GM23338 (cell line): ENCODE results near the gene MRTFA. TPM values are rescaled to one million over a fixed set of nuclear protein-coding genes. Genes with fewer than 3 reads are reported as not detected.

Experiments used
- ATAC-seq: fragments of 200-7000 bp; cut with Tn5 transposase; 3 replicates; pipeline ENCODE4 v1.9.1; 2020
- DNase-seq: peaks from one replicate; pipeline ENCODE4 v3.0.0-alpha.2; 2015; ENCODE audit warnings: low spot score
- H2AFZ ChIP-seq: fragments of 200-600 bp; sonication (generic); 2 replicates; pipeline ENCODE4 v1.8.0; 2016; ENCODE audit warnings: antibody characterized with exemption, mild to moderate bottlenecking, moderate library complexity
- H3F3A ChIP-seq: fragments of 200-600 bp; sonication (generic); replicated peaks from 2 replicates; pipeline ENCODE4 v1.8.0; 2017; ENCODE audit warnings: antibody characterized with exemption, mixed run types, low read depth
- H3K27ac ChIP-seq: fragments of 200-600 bp; sonication (generic); 2 replicates; pipeline ENCODE4 v1.6.1; 2016; ENCODE audit warnings: low read depth
- H3K27me3 ChIP-seq: fragments of 200-600 bp; sonication (generic); 2 replicates; pipeline ENCODE4 v1.8.0; 2016; ENCODE audit warnings: mild to moderate bottlenecking, mixed run types, moderate library complexity; ENCODE audit not compliant: insufficient read depth
- H3K36me3 ChIP-seq: fragments of 200-600 bp; sonication (generic); 2 replicates; pipeline ENCODE4 v1.8.0; 2016; ENCODE audit warnings: mild to moderate bottlenecking; ENCODE audit not compliant: insufficient read depth
- H3K4me1 ChIP-seq: fragments of 200-600 bp; sonication (generic); 2 replicates; pipeline ENCODE4 v1.8.0; 2016; ENCODE audit warnings: mild to moderate bottlenecking, moderate library complexity; ENCODE audit not compliant: insufficient read depth
- H3K4me2 ChIP-seq: fragments of 200-600 bp; sonication (generic); 2 replicates; pipeline ENCODE4 v1.7.1; 2017; ENCODE audit warnings: mixed run types
- H3K4me3 ChIP-seq: fragments of 200-600 bp; sonication (generic); 2 replicates; pipeline ENCODE4 v1.6.1; 2016; ENCODE audit warnings: mixed run types
- H3K79me2 ChIP-seq: fragments of 200-600 bp; sonication (generic); replicated peaks from 2 replicates; pipeline ENCODE4 v1.8.0; 2017; ENCODE audit warnings: mild to moderate bottlenecking; ENCODE audit not compliant: insufficient read depth
- H3K9me2 ChIP-seq: fragments of 200-600 bp; sonication (generic); 2 replicates; pipeline ENCODE4 v1.8.0; 2017; ENCODE audit not compliant: insufficient read depth
- H4K20me1 ChIP-seq: fragments of 200-600 bp; sonication (generic); replicated peaks from 2 replicates; pipeline ENCODE4 v1.8.0; 2017; ENCODE audit warnings: mild to moderate bottlenecking; ENCODE audit not compliant: insufficient read depth
- H3K27ac Mint-ChIP-seq: 2 replicates; pipeline ENCODE4 v1.8.0; 2020; ENCODE audit warnings: inconsistent platforms, mild to moderate bottlenecking, moderate library complexity, mixed read lengths
- H3K27me3 Mint-ChIP-seq: 3 replicates; pipeline ENCODE4 v1.8.0; 2022; ENCODE audit warnings: low read depth, mild to moderate bottlenecking, moderate library complexity, mixed read lengths, inconsistent platforms; ENCODE audit not compliant: insufficient read depth, poor library complexity
- H3K36me3 Mint-ChIP-seq: 3 replicates; pipeline ENCODE4 v1.8.0; 2021; ENCODE audit warnings: low read depth, mild to moderate bottlenecking, inconsistent platforms, moderate library complexity, mixed read lengths
- H3K4me1 Mint-ChIP-seq: 3 replicates; pipeline ENCODE4 v1.8.0; 2020; ENCODE audit warnings: mild to moderate bottlenecking, inconsistent platforms, mixed read lengths
- H3K4me3 Mint-ChIP-seq: 3 replicates; pipeline ENCODE4 v1.8.0; 2021; ENCODE audit warnings: moderate library complexity, mild to moderate bottlenecking, inconsistent platforms, mixed read lengths
- H3K9me3 Mint-ChIP-seq: 3 replicates; pipeline ENCODE4 v1.8.0; 2020; ENCODE audit warnings: moderate library complexity, mild to moderate bottlenecking, inconsistent platforms, mixed read lengths
- CREB1 ChIP-seq: fragments of 250-450 bp; sonication (Bioruptor Pico); IDR thresholded peaks from 2 replicates; pipeline ENCODE4 v1.5.0; 2020; ENCODE audit warnings: low read depth, mild to moderate bottlenecking, moderate library complexity
- EZH2phosphoT487 ChIP-seq: fragments of 200-600 bp; sonication (generic); IDR thresholded peaks from one replicate; pipeline ENCODE4 v1.8.1; 2018; ENCODE audit warnings: antibody characterized with exemption; ENCODE audit not compliant: unreplicated experiment
- JUNB ChIP-seq: IDR thresholded peaks from one replicate; pipeline ENCODE4 v1.6.1; 2016; ENCODE audit warnings: antibody characterized with exemption; ENCODE audit not compliant: unreplicated experiment
- NANOG ChIP-seq: IDR thresholded peaks from 2 replicates; pipeline ENCODE4 v1.6.1; 2016; ENCODE audit warnings: antibody characterized with exemption, borderline replicate concordance
- POLR2AphosphoS5 ChIP-seq: IDR thresholded peaks from 2 replicates; pipeline ENCODE4 v1.6.1; 2016; ENCODE audit warnings: antibody characterized with exemption, low read depth
- ZNF114 ChIP-seq: fragments of 250-450 bp; sonication (Bioruptor Pico); IDR thresholded peaks from 2 replicates; pipeline ENCODE4 v1.5.0; 2020; ENCODE audit warnings: mild to moderate bottlenecking, moderate library complexity
- ZNF331 ChIP-seq: fragments of 250-450 bp; sonication (Bioruptor Pico); IDR thresholded peaks from 2 replicates; pipeline ENCODE4 v1.5.0; 2020; ENCODE audit warnings: low read depth, mild to moderate bottlenecking, moderate library complexity
- polyA plus RNA-seq: library from polyadenylated mRNA; unstranded; fragments of >200 nt; fragmentation: Nextera tagmentation; extraction: Ambion mirVana; gene quantifications from 2 replicates; pipeline ENCODE4 v1.2.1, GENCODE V29; 2016
- total RNA-seq: library from RNA; depleted of rRNA; stranded (reverse); fragments of >200 nt; shearing (Covaris generic); gene quantifications from 2 replicates; pipeline ENCODE4 v1.2.3, GENCODE V29; 2014
- TF ChIP-seq, protein P1 (sequence below): IDR thresholded peaks from one replicate; pipeline ENCODE4 v1.6.1; 2018; ENCODE audit warnings: antibody characterized with exemption; ENCODE audit not compliant: unreplicated experiment
- TF ChIP-seq, protein P2 (sequence below): fragments of 250-450 bp; sonication (Bioruptor Pico); IDR thresholded peaks from 2 replicates; pipeline ENCODE4 v1.5.0; 2020; ENCODE audit warnings: mild to moderate bottlenecking, moderate library complexity
- TF ChIP-seq, protein P3 (sequence below), 2 experiments: fragments of 200-600 bp in 1 of 2; sonication (generic) in 1 of 2; conservative IDR thresholded peaks; 2 replicates each; pipeline versions ENCODE4 v1.5.1 to v1.6.1; 2016 to 2017; ENCODE audit warnings: antibody characterized with exemption in 2 of 2, low read depth in 2 of 2, mild to moderate bottlenecking in 2 of 2, moderate library complexity in 1 of 2

The MRTFA gene
- total and polyA plus RNA-seq, 2 experiments from 2014 or later: 18.1 to 92.4 TPM

DNA sequence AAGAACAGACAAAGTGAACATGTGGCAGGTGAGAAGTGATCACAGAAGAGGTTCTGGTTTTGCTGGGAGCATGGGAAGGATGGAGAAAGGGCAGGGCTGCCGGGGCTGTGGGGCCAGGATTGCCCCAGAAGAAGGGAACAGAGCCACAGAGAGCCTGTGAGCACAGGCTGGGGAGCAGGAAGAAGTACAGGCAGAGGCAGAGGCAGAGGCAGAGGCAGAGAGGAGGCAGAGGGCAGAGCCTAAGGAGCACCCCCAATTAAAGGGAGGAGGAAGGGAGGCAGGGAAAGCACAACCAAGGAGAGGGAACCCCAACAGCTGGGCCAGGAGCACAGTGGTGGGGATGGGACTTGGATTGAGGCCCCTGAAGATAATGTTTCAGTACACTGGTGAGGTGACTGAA is 214.6 kb downstream of the MRTFA start:
- no peak for TF ChIP-seq JUNB
- TF ChIP-seq, protein P1, sequence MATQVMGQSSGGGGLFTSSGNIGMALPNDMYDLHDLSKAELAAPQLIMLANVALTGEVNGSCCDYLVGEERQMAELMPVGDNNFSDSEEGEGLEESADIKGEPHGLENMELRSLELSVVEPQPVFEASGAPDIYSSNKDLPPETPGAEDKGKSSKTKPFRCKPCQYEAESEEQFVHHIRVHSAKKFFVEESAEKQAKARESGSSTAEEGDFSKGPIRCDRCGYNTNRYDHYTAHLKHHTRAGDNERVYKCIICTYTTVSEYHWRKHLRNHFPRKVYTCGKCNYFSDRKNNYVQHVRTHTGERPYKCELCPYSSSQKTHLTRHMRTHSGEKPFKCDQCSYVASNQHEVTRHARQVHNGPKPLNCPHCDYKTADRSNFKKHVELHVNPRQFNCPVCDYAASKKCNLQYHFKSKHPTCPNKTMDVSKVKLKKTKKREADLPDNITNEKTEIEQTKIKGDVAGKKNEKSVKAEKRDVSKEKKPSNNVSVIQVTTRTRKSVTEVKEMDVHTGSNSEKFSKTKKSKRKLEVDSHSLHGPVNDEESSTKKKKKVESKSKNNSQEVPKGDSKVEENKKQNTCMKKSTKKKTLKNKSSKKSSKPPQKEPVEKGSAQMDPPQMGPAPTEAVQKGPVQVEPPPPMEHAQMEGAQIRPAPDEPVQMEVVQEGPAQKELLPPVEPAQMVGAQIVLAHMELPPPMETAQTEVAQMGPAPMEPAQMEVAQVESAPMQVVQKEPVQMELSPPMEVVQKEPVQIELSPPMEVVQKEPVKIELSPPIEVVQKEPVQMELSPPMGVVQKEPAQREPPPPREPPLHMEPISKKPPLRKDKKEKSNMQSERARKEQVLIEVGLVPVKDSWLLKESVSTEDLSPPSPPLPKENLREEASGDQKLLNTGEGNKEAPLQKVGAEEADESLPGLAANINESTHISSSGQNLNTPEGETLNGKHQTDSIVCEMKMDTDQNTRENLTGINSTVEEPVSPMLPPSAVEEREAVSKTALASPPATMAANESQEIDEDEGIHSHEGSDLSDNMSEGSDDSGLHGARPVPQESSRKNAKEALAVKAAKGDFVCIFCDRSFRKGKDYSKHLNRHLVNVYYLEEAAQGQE: no peak
- TF ChIP-seq, protein P2, sequence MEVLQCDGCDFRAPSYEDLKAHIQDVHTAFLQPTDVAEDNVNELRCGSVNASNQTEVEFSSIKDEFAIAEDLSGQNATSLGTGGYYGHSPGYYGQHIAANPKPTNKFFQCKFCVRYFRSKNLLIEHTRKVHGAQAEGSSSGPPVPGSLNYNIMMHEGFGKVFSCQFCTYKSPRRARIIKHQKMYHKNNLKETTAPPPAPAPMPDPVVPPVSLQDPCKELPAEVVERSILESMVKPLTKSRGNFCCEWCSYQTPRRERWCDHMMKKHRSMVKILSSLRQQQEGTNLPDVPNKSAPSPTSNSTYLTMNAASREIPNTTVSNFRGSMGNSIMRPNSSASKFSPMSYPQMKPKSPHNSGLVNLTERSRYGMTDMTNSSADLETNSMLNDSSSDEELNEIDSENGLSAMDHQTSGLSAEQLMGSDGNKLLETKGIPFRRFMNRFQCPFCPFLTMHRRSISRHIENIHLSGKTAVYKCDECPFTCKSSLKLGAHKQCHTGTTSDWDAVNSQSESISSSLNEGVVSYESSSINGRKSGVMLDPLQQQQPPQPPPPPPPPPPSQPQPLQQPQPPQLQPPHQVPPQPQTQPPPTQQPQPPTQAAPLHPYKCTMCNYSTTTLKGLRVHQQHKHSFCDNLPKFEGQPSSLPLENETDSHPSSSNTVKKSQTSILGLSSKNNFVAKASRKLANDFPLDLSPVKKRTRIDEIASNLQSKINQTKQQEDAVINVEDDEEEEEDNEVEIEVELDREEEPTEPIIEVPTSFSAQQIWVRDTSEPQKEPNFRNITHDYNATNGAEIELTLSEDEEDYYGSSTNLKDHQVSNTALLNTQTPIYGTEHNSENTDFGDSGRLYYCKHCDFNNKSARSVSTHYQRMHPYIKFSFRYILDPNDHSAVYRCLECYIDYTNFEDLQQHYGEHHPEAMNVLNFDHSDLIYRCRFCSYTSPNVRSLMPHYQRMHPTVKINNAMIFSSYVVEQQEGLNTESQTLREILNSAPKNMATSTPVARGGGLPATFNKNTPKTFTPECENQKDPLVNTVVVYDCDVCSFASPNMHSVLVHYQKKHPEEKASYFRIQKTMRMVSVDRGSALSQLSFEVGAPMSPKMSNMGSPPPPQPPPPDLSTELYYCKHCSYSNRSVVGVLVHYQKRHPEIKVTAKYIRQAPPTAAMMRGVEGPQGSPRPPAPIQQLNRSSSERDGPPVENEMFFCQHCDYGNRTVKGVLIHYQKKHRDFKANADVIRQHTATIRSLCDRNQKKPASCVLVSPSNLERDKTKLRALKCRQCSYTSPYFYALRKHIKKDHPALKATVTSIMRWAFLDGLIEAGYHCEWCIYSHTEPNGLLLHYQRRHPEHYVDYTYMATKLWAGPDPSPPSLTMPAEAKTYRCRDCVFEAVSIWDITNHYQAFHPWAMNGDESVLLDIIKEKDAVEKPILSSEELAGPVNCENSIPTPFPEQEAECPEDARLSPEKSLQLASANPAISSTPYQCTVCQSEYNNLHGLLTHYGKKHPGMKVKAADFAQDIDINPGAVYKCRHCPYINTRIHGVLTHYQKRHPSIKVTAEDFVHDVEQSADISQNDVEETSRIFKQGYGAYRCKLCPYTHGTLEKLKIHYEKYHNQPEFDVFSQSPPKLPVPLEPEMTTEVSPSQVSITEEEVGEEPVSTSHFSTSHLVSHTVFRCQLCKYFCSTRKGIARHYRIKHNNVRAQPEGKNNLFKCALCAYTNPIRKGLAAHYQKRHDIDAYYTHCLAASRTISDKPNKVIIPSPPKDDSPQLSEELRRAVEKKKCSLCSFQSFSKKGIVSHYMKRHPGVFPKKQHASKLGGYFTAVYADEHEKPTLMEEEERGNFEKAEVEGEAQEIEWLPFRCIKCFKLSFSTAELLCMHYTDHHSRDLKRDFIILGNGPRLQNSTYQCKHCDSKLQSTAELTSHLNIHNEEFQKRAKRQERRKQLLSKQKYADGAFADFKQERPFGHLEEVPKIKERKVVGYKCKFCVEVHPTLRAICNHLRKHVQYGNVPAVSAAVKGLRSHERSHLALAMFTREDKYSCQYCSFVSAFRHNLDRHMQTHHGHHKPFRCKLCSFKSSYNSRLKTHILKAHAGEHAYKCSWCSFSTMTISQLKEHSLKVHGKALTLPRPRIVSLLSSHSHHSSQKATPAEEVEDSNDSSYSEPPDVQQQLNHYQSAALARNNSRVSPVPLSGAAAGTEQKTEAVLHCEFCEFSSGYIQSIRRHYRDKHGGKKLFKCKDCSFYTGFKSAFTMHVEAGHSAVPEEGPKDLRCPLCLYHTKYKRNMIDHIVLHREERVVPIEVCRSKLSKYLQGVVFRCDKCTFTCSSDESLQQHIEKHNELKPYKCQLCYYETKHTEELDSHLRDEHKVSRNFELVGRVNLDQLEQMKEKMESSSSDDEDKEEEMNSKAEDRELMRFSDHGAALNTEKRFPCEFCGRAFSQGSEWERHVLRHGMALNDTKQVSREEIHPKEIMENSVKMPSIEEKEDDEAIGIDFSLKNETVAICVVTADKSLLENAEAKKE (CRISPR knock-in tag): no peak
- no peak for TF ChIP-seq ZNF114 (CRISPR knock-in tag)
- TF ChIP-seq POLR2AphosphoS5: no peak
- TF ChIP-seq ZNF331 (CRISPR knock-in tag): no peak
- no peak for TF ChIP-seq NANOG
- TF ChIP-seq, protein P3, sequence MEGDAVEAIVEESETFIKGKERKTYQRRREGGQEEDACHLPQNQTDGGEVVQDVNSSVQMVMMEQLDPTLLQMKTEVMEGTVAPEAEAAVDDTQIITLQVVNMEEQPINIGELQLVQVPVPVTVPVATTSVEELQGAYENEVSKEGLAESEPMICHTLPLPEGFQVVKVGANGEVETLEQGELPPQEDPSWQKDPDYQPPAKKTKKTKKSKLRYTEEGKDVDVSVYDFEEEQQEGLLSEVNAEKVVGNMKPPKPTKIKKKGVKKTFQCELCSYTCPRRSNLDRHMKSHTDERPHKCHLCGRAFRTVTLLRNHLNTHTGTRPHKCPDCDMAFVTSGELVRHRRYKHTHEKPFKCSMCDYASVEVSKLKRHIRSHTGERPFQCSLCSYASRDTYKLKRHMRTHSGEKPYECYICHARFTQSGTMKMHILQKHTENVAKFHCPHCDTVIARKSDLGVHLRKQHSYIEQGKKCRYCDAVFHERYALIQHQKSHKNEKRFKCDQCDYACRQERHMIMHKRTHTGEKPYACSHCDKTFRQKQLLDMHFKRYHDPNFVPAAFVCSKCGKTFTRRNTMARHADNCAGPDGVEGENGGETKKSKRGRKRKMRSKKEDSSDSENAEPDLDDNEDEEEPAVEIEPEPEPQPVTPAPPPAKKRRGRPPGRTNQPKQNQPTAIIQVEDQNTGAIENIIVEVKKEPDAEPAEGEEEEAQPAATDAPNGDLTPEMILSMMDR (conservative IDR thresholded peaks at IDR 0.05; ENCODE audit: low read depth in 2 of 2): no peak
- TF ChIP-seq CREB1: no peak
- TF ChIP-seq EZH2phosphoT487: no peak
- H3K36me3 Mint-ChIP-seq: peaks cover 29% of the 10 kb centered on the region
- Histone ChIP-seq H3K4me2 (no peak overlapping the region), H3K4me3 (no peak overlapping the region), H3K27ac (no peak overlapping the region), H3K4me1 (no peaks in the 10 kb centered on the region), H3K27me3 (no peaks in the 10 kb centered on the region), H3K36me3 (no peaks in the 10 kb centered on the region), H3F3A (no peaks in the 10 kb centered on the region), H3K9me2 (no peaks in the 10 kb centered on the region), H3K79me2 (no peaks in the 10 kb centered on the region), H2AFZ (no peak overlapping the region), H4K20me1 (0 out of 2 replicates have a peak, but pooled peaks cover 4% of the 10 kb centered on the region)
- no peaks in the 10 kb centered on the region for H3K9me3 Mint-ChIP-seq
- DNase-seq (no peak), ATAC-seq (no peak)
- H3K4me1 Mint-ChIP-seq: no peaks in the 10 kb centered on the region; the same call in 2 of the 3 replicates
- no peak overlapping the region for H3K27ac Mint-ChIP-seq
- peaks cover 5% of the 10 kb centered on the region for H3K27me3 Mint-ChIP-seq
- H3K4me3 Mint-ChIP-seq: no peak overlapping the region
